ENCODE data around the gene CELSR1. TPM values are rescaled to one million over a fixed set of nuclear protein-coding genes. Genes with fewer than 3 reads are reported as not detected.

The CELSR1 gene
- total RNA-seq, 2 experiments from 2014 or later, result 1.0 to 1.1 TPM

DNA sequence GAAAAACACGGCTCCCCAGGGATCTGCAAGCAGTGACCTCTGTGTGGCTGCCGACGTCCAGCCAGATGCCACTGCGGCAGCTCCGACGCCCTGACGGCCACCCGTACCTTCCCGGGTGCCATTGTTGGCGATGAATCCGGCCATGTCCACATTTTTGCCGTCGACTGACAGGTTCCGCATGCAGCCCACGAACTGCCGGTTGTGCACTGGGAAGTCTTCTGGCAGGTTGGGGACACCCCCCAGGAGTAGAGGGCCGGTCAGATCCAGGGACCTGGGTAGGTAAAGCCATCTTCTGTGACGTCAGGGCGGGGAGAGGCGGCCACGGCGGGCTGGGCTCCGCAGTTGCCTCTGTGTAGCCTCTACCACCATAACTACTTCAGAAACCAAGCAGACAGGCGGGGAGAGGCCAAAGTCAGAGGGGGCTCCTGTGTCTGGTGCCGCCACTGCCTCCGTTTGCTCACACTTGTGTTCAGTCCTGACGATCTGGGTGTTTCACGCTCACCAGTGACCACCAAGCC, 127.1 kb downstream of the CELSR1 start:
- H3K27me3 ChIP-seq (ENCODE audit: control insufficient read depth in 1 of 2, insufficient read depth in 2 of 2, low read length in 2 of 2), result no peaks in the 10 kb centered on the region
- no peak overlapping the region for H3K27ac ChIP-seq (ENCODE audit: low read depth in 1 of 2, low read length in 2 of 2)
- Mint-ChIP-seq H3K4me1 (ENCODE audit: low read depth) (no peaks in the 10 kb centered on the region), H3K36me3 (ENCODE audit: low read depth) (no peaks in the 10 kb centered on the region), H3K27ac (no peak overlapping the region), H3K9me3 (no peaks in the 10 kb centered on the region), H3K27me3 (no peaks in the 10 kb centered on the region), H3K4me3 (no peak overlapping the region)
- no peaks in the 10 kb centered on the region for H3K36me3 ChIP-seq (ENCODE audit: insufficient read depth, low read length)
- intact Hi-C loops (cut with DNase I, micrococcal nuclease), result no loop called here
- no peak for TF ChIP-seq CTCF (IDR thresholded peaks at IDR 0.05)
- no peaks in the 10 kb centered on the region for H3K9me3 ChIP-seq (ENCODE audit: control insufficient read depth in 1 of 2, insufficient read depth in 1 of 2, low read length in 2 of 2)
- ATAC-seq (ENCODE audit: poor library complexity), result no peak
- H3K4me3 ChIP-seq (ENCODE audit: low read length), result no peak overlapping the region
- ChIA-PET CTCF (no interaction called here), POLR2A (no interaction called here)
- no peak for DNase-seq
- H3K4me1 ChIP-seq (ENCODE audit: insufficient read depth, low read length), result no peaks in the 10 kb centered on the region

DNA sequence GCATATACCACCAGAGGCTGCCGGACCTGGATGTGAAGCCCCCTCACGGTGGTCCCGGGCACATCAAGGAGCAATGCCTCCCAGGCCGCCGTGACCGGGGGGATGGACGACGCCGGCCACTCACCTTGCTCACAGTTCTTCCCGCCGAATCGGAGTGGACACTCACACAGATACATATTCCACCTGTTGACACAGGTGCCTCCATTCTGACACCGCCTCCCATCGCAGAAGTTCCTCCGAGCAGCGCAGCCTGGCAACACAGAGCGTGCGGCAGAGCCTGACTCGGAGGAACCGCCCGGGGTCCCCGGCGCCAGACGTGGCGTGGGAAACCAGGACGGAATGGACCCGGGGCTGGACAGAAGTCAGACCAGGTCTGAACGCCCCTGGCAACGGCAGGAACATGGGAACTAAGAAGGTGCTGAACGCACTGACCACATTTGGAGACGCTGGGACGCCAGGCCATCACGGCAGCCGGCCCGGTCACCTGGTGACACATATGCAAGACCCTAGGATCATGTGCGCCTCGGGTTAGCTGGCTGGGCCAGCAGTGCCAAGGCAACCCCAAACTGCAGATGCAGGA, 127.7 kb downstream of the CELSR1 start:
- Mint-ChIP-seq H3K27me3 (no peaks in the 10 kb centered on the region), H3K4me3 (no peak overlapping the region), H3K9me3 (no peaks in the 10 kb centered on the region), H3K36me3 (ENCODE audit: low read depth) (no peaks in the 10 kb centered on the region), H3K27ac (no peak overlapping the region), H3K4me1 (ENCODE audit: low read depth) (no peaks in the 10 kb centered on the region)
- Histone ChIP-seq H3K27me3 (ENCODE audit: control insufficient read depth in 1 of 2, insufficient read depth in 2 of 2, low read length in 2 of 2) (no peaks in the 10 kb centered on the region), H3K4me1 (ENCODE audit: insufficient read depth, low read length) (no peaks in the 10 kb centered on the region), H3K4me3 (ENCODE audit: low read length) (no peak overlapping the region), H3K27ac (ENCODE audit: low read depth in 1 of 2, low read length in 2 of 2) (no peak overlapping the region), H3K36me3 (ENCODE audit: insufficient read depth, low read length) (no peaks in the 10 kb centered on the region), H3K9me3 (ENCODE audit: control insufficient read depth in 1 of 2, insufficient read depth in 1 of 2, low read length in 2 of 2) (no peaks in the 10 kb centered on the region)
- DNase-seq, result no peak
- intact Hi-C loops (cut with DNase I, micrococcal nuclease), result no loop called here
- TF ChIP-seq CTCF (IDR thresholded peaks at IDR 0.05), result no peak
- ChIA-PET CTCF (no interaction called here), POLR2A (no interaction called here)
- no peak for ATAC-seq (ENCODE audit: poor library complexity)

DNA sequence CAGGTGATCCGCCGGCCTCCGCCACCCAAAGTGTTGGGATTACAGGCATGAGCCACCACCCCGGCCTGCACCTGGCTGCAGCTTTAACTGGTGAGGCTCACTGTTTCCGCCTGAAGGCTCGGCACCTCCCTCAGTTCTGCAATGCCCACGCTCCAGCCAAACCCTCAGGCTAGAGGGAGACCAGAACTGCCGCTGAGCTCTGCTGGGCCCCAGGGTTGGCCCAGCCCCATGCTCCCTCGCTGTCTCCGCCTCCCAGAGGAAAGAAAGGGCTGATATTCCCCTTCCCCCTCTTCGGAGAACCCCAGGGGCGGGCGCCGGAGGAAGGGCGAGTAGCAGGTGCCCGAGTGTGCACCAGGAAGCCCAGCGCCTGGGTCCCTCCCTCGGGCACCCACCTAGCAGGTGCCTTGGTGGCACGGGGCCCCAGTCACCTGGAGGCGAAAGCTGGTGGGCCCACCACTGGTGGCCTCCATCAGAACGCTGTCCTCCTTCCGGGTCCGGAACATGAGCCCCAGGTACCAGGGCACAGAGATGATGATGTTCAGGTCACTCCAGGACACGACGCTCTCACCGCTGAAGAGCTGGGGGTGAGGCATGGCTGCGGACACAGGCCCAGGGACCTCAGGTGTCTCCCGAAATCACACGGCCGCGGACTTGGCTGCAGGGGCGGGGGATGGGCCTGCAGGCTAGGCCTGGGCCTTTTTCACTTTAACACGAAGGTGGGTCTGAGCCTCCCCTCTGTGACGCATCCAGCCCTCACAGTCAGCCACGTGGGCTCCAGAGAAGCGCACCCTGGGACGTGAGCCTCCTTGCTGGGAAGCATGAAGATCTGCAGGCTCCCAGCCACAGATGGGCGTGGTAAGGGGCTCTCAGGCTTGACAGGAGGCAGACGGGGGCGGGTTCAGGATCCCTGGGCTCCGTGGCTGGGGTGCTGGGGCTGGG, 128.6 kb downstream of the CELSR1 start:
- no peaks in the 10 kb centered on the region for H3K4me1 ChIP-seq (ENCODE audit: insufficient read depth, low read length)
- DNase-seq, result no peak
- no peaks in the 10 kb centered on the region for H3K9me3 ChIP-seq (ENCODE audit: control insufficient read depth in 1 of 2, insufficient read depth in 1 of 2, low read length in 2 of 2)
- no peaks in the 10 kb centered on the region for H3K27me3 ChIP-seq (ENCODE audit: control insufficient read depth in 1 of 2, insufficient read depth in 2 of 2, low read length in 2 of 2)
- no peaks in the 10 kb centered on the region for H3K36me3 ChIP-seq (ENCODE audit: insufficient read depth, low read length)
- ATAC-seq (ENCODE audit: poor library complexity), result no peak
- no peaks in the 10 kb centered on the region for H3K9me3 Mint-ChIP-seq
- no peaks in the 10 kb centered on the region for H3K27me3 Mint-ChIP-seq
- no peaks in the 10 kb centered on the region for H3K4me1 Mint-ChIP-seq (ENCODE audit: low read depth)
- ChIA-PET CTCF (no interaction called here), POLR2A (no interaction called here)
- intact Hi-C loops (cut with DNase I, micrococcal nuclease), result no loop called here
- H3K4me3 Mint-ChIP-seq, result no peak overlapping the region
- H3K27ac ChIP-seq (ENCODE audit: low read depth in 1 of 2, low read length in 2 of 2), result no peak overlapping the region
- no peak for TF ChIP-seq CTCF (IDR thresholded peaks at IDR 0.05)
- H3K36me3 Mint-ChIP-seq (ENCODE audit: low read depth), result no peaks in the 10 kb centered on the region
- no peak overlapping the region for H3K4me3 ChIP-seq (ENCODE audit: low read length)
- no peak overlapping the region for H3K27ac Mint-ChIP-seq

Data from CD4-positive, alpha-beta T cell (primary cell).